Parathyroid adenoma (tissue), 2 donors: ENCODE measurements around the gene ANKRD33B.

Experiments used
- H2AFZ ChIP-seq: fragments of 300-600 bp; sonication (generic); one replicate; pipeline ENCODE4 v1.7.0; 2017; ENCODE audit warnings: antibody characterized with exemption, mild to moderate bottlenecking
- H3K27ac ChIP-seq: fragments of 300-600 bp; sonication (generic); one replicate; pipeline ENCODE4 v1.7.0; 2017
- H3K27me3 ChIP-seq: fragments of 300-600 bp; sonication (generic); one replicate; pipeline ENCODE4 v1.7.0; 2017; ENCODE audit warnings: low read length; ENCODE audit not compliant: control insufficient read depth, insufficient read depth
- H3K36me3 ChIP-seq: fragments of 300-600 bp; sonication (generic); one replicate; pipeline ENCODE4 v1.7.0; 2017; ENCODE audit warnings: low read length; ENCODE audit not compliant: control insufficient read depth, insufficient read depth
- H3K4me1 ChIP-seq: fragments of 300-600 bp; sonication (generic); one replicate; pipeline ENCODE4 v1.7.0; 2017; ENCODE audit warnings: control low read depth
- H3K4me2 ChIP-seq: fragments of 300-600 bp; sonication (generic); one replicate; pipeline ENCODE4 v1.7.0; 2017; ENCODE audit warnings: low read length
- H3K4me3 ChIP-seq: fragments of 300-600 bp; sonication (generic); one replicate; pipeline ENCODE4 v1.7.0; 2017; ENCODE audit warnings: low read depth, low read length
- H3K79me2 ChIP-seq: fragments of 300-600 bp; sonication (generic); one replicate; pipeline ENCODE4 v1.7.0; 2017; ENCODE audit warnings: control low read depth
- H3K9ac ChIP-seq: fragments of 300-600 bp; sonication (generic); one replicate; pipeline ENCODE4 v1.7.0; 2017; ENCODE audit warnings: mild to moderate bottlenecking
- H3K9me3 ChIP-seq: fragments of 300-600 bp; sonication (generic); one replicate; pipeline ENCODE4 v1.7.0; 2017; ENCODE audit warnings: low read length; ENCODE audit not compliant: control insufficient read depth
- CTCF ChIP-seq: fragments of 300-600 bp; sonication (generic); IDR thresholded peaks from one replicate; pipeline ENCODE4 v1.7.0; 2017; ENCODE audit warnings: antibody characterized with exemption, mild to moderate bottlenecking
- donor health status: primary hyperparathyroidism.

Gene ANKRD33B

GRCh38 chr5:10631316-10631996, 67.6 kb downstream of the ANKRD33B start:
- Histone ChIP-seq H3K79me2 (no peaks in the 10 kb centered on the region), H3K4me2 (no peak overlapping the region), H3K27me3 (no peaks in the 10 kb centered on the region), H3K9me3 (no peaks in the 10 kb centered on the region), H3K27ac (no peak overlapping the region), H3K9ac (no peak overlapping the region), H3K4me1 (no peaks in the 10 kb centered on the region), H3K4me3 (no peak overlapping the region), H3K36me3 (no peaks in the 10 kb centered on the region), H2AFZ (no peak overlapping the region)
- no peak for TF ChIP-seq CTCF

- no peaks in the 10 kb centered on the region for H3K36me3 ChIP-seq
- H3K4me2 ChIP-seq = no peak overlapping the region
- H3K27ac ChIP-seq = no peak overlapping the region
- H3K4me1 ChIP-seq = no peaks in the 10 kb centered on the region
- no peaks in the 10 kb centered on the region for H3K9me3 ChIP-seq
- no peak overlapping the region for H2AFZ ChIP-seq
- H3K9ac ChIP-seq = no peak overlapping the region
- no peak overlapping the region for H3K4me3 ChIP-seq
- H3K79me2 ChIP-seq = no peaks in the 10 kb centered on the region
- H3K27me3 ChIP-seq = no peaks in the 10 kb centered on the region
- no peak for TF ChIP-seq CTCF
These were observed 68.4 kb downstream of the ANKRD33B start for GRCh38 chr5:10632110-10632761.

GRCh38 chr5:10633271-10634049, 69.6 kb downstream of the ANKRD33B start:
- H3K27me3 ChIP-seq = no peaks in the 10 kb centered on the region
- no peaks in the 10 kb centered on the region for H3K36me3 ChIP-seq
- H3K79me2 ChIP-seq = no peaks in the 10 kb centered on the region
- H3K4me3 ChIP-seq = no peak overlapping the region
- H3K4me1 ChIP-seq = no peaks in the 10 kb centered on the region
- no peak overlapping the region for H2AFZ ChIP-seq
- no peak overlapping the region for H3K9ac ChIP-seq
- H3K27ac ChIP-seq = no peak overlapping the region
- no peaks in the 10 kb centered on the region for H3K9me3 ChIP-seq
- TF ChIP-seq CTCF = no peak
- no peak overlapping the region for H3K4me2 ChIP-seq

GRCh38 chr5:10634050-10634449, 70.2 kb downstream of the ANKRD33B start:
- H2AFZ ChIP-seq = no peak overlapping the region
- no peak overlapping the region for H3K4me2 ChIP-seq
- H3K27me3 ChIP-seq = no peaks in the 10 kb centered on the region
- H3K4me3 ChIP-seq = no peak overlapping the region
- H3K9me3 ChIP-seq = no peaks in the 10 kb centered on the region
- no peaks in the 10 kb centered on the region for H3K79me2 ChIP-seq
- H3K36me3 ChIP-seq = no peaks in the 10 kb centered on the region
- no peak overlapping the region for H3K27ac ChIP-seq
- H3K4me1 ChIP-seq = no peaks in the 10 kb centered on the region
- no peak for TF ChIP-seq CTCF
- no peak overlapping the region for H3K9ac ChIP-seq
